DMS53 treated with DMSO at 0.1 percent for 48 hours (cell line): Measurements from ENCODE around the gene FOXJ3.

Source experiments
- DNase-seq: peaks from one replicate; lab custom pipeline; 2025; ENCODE audit not compliant: unreplicated experiment; lab: John Stamatoyannopoulos, UW

The FOXJ3 gene

DNA sequence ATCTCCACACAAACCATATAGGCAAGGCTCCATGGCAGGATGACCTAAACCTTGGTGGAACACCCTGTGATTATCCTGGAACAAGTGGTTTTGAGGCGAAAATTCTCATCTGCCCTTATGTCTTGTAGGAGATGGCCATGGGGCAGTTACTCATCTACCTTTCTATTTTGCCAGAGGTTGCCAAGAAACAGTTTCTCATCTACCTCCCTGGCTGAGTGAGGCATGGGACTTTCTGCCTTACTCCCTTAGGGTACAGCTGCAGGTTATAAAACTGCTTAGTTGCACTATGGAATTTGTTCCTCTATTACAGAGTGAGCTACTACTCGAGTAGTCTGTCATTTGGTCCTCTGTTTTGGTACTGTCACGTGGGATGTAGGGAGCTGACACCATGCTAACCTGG lies 139.2 kb downstream of the FOXJ3 start:
- DNase-seq, result no peak

DNA sequence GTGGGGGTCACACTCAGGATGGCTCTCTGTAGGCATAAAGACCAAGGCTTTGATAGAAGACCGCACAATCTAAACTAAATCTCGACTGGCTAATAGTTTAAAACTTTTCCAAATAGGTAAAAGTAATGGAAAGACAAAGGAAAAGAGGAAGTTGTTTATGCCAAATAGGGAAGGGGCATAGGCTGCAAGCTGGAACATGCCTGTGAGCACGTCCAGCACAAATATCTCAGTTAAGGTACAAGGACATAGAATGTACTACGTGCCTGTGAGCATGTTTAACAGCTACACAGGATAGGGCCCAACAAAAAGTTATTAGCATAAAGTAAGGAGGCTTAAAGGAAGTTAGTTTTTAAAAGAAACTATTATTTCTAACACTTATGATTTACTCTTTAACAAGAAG lies 142.9 kb downstream of the FOXJ3 start:
- no peak for DNase-seq

DNA sequence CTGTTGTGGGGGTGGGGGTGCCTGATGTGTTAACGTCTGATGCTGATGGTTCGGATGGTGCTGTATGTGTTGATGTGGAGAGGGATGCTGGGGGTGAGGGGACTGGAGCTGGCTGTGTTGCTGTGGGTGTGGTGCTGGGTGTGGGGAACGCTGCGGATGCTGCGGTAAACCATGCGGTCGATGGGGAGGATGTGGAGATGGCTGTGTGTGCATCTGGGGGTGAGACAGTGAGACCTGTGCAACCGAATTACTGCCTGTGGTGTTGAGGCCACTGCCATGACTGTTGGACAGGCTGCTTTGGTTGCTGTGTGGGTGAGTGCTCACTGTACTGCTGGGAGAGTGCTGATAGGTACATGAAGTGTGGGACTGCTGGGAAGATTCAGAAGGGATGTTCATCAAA lies 143.7 kb downstream of the FOXJ3 start:
- no peak for DNase-seq

DNA sequence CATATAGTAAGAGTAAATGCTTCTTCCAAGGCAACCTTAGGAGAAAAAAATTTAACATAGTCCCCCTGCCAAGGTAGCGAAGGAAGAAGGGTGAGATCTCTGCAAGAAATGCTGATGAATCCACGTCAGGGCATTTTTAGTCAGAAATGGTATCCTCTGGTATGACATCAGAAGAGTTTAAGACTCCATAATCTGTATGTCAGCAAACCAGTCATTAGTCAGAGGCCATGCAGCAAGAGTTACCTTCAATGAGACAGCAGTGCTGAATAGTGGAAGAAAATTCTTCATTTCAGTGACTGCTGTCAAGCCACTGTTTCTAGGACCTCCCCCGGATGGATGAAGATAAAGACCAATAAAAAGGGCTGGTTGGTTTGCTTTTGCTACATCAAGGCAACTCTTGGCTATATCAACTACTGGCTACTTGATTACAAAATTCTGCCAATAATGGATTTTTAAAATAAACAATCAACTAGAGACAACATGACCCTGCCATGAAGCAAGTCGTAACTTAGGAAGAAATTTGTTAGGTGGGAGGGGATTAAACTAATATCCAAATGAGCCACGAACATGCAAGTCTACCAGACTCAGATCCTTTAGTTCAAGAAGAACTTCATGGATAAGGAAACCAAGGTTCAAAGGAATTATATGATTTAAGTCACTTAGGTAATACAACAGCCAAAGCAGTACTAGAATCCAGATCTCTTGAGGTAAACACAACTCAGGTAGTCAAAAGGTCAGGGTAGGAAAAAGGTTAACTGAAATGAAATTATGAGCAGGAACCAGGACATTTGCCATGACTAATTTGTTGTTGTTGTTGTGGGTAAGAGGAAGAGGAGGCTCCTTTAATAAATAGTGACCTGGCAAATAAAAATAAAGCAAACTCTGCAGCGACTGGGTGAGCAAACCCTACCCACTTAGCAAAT lies 144.8 kb downstream of the FOXJ3 start:
- DNase-seq, result no peak

DNA sequence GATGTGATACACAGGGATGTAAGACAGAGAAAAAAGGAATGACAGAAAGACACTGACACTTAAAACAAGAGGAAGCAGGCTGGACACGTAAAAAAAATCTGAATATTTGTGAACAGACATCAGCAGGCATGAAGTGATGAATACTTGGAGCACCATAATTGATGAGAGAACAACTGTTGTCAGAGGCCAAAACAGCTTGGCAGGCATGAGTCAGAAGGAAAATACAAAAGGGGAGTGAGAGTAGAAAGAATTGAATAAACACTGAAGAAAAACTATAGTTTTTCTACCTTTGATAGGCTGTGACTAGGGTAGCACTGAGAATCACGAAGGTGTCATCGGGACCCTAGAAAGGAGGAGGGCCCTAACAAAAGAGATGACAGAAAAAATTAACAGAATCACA lies 148.9 kb downstream of the FOXJ3 start:
- DNase-seq, result no peak

DNA sequence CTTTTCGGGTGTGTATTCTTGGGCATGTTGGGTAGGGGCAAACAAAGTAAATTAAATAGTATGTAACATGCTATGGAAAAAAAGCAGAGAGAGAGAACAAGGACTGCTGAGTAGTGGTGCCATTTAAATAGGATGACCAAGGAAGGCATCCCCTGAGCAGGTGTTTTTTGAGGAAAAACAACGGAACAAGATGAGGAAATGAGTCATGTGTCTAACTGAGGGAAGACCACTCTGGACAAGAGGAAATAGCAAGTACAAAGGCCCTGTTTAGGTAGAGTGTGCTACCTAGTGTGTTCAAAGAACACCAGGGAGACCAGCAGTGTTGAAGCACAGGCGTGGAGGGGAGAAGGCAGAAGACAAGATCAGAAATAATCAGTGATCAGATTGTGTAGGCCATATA lies 150.4 kb downstream of the FOXJ3 start:
- no peak for DNase-seq

DNA sequence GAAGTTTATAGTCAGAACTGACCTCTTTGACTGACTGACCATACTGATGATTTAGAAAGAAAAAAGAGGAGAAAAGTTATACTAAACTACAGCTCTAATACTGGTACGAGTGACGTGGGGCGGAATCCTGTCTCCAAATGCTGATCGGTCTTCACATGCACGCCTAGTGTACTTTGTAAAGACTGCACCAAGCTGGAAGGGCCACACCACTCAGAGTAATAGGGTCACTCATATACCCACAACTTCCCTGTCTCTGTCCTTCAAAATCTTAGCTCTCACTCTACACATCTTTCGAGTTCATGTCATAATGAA lies 151.1 kb downstream of the FOXJ3 start:
- no peak for DNase-seq

DNA sequence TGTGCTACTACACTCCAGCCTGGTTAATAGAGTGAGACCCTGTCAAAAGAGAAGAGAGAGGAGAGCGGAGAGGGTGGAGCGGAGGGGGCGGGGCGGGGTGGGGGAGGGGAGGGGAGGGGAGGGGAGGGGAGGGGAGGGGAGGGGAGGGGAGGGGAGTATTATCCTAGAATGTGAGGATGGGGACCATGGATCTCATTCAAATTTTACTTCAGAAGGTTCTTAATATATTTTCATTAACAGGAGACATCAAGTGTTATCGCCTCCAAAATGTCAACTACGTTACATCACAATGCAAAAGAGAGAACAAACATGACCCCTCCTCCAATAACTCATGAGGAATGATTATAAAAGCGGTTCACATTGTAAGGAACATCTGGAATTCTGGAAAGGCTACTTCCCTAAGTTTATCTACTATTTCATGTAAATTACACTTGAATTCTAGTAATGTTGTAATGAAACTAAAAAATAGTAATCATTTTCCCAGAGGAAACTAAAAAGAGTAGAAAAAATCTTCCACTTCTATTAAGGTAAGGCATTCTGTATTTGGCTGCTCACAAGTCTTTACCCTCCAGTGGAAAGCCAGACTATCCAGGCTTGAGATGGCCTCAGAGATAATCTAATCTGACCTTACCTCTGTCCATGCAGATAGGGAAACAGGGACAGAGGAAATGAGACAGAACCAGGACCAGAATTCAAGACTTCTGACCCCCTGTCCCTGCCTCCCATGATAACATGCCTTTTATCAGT lies 151.7 kb downstream of the FOXJ3 start:
- DNase-seq, result no peak

DNA sequence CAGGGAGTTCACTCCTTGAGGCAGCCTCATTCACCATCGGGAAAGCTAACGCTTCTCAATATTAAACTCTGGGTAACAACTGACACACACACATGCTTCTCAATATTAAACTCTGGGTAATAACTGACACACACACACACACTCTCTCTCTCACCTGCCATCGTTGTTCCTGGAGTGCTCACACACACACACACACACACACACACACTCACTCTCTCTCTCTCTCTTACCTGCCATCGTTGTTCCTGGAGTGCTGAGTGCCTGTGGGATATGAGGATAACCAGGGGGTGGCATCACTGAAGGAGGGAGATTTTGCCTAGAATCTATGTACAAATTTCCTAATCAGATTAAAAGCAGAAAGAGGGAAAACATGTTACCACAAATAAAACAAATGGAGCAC lies 153.3 kb downstream of the FOXJ3 start:
- no peak for DNase-seq

DNA sequence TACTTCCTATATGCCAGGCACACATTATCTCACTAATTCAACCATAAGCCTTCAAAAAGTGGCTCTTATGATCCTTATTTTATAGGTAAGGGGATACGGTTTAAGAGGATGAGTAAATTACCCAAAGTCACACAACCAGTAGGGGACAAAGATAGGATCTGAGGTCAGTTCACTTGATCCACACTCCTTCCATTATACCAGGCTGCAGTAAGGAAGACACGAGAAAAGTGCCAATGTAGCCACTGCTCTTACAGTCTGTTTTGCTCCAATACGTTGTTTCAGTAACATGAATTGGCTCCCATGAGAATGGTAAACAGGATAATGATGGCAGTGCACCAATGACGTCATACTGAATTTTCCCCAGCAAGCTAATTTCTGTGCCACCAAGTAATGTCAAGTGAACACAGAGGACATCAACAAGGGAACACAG lies 155.1 kb downstream of the FOXJ3 start:
- DNase-seq, result no peak

DNA sequence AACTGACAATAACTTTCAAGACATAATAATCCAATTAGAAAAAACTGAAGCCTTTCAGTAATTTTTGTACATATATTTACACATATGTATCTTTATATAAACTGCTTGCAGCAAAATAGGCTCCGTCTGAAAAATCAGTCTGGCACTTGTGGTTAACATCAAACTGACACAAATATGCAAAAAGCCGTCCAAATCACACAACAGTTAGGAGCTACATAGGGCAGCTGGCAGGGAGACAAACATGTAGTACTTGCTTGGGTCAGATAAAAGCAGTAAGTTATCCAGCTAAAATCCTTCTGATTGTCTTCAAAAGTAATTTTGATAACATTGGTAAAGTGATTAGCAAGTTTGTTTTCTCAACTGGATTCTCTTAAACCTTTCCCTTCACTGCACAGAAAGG lies 155.8 kb downstream of the FOXJ3 start:
- no peak for DNase-seq

DNA sequence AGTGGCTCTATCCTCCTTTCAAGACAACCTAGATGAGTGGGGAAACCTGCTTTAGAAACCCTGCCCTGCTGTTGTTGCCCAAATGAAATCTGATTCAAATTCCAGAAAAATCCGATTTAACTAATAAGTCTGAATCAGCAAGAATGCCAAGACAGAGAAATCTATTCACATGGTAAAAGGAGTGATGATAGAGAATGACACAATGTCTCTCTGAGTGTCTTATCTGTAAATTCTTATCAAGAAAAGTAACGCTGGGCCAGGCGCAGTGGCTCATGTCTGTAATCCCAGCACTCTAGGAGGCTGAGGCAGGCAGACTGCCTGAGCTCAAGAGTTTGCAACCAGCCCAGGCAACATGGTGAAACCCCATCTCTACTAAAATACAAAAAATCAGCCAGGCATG lies 156.8 kb downstream of the FOXJ3 start:
- DNase-seq, result no peak

DNA sequence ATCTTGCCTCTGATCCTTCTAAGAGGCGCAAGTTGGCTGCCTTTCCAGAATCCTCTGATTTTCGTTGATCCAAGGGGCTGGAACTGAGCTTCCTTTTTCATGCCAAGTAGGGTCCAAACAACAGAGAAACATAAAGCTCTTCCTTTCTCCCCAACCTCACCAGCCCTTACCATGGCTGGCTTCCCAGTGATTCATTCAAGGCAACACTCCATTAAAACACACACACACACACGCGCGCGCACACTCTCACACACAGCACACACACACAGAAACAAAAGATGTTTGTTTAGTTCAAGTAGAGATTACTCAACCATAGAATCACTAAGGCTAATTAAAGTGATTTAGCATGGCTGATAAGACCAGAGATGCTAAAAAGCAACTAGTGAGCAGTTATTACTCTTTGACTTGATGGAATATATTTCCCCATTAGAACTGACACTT lies 157.5 kb downstream of the FOXJ3 start:
- DNase-seq, result no peak

DNA sequence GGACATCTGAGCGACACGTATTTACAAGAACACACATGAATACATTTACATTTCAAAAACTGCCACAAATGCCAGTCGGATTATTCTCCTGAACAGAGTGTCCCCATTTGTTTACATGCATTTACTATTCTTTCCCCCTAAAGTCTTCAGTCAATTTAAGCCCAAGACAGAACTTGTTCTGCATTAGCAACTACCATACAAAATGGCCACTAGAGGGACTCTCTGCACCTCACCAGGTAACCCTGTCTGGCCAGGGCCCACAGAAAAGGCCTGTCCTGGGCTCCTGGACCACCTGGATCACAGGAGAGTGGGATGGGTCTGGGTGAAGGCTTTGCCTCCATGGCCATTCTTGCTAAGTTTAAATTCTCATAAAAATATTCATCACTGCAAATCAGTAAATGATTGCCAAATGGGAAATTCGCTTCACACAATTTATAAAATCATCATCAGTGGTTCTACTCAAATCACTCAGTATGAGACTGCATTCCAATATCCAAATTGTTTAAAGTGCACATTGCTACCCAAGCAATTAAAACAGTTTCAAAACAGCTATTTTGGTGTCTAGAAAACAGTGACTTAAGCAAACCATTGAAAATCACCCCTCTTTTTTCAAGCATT lies 158.0 kb downstream of the FOXJ3 start:
- DNase-seq, result peak; percentile 24

DNA sequence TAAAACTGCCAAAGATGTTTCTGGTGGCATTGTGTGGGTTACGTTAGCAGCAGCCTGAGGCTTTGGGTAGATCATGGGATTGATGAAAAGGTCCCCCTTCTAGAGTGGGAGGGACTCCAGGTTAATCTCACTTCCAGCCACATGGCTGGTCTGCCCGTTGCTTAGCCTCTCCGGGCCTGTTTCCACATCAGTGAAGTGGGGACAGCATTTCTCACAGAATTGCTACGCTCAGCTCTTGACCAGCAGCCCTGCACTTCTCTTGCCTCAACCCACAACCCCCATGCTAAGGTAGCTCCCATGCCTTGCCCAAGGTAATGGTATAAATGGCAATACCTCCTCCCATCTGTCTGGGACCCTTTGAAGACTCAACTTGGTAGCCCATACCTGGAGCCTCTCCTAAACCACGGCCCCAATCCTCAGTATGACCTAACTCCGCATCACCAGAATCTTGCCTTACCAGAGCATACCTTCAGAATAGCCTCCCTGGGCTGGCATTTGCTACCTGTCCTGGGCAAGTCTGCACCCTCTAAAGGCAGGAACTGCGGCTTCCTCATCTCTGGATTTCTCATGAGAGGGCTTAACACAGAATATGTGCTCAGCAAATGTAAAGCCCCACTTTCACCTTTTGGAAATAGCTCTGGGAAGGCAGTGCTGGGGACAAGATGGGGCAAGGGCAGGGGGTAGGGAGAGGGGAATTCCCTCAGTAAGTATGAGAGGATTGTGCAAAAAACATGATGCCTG lies 159.6 kb downstream of the FOXJ3 start:
- DNase-seq, result no peak

DNA sequence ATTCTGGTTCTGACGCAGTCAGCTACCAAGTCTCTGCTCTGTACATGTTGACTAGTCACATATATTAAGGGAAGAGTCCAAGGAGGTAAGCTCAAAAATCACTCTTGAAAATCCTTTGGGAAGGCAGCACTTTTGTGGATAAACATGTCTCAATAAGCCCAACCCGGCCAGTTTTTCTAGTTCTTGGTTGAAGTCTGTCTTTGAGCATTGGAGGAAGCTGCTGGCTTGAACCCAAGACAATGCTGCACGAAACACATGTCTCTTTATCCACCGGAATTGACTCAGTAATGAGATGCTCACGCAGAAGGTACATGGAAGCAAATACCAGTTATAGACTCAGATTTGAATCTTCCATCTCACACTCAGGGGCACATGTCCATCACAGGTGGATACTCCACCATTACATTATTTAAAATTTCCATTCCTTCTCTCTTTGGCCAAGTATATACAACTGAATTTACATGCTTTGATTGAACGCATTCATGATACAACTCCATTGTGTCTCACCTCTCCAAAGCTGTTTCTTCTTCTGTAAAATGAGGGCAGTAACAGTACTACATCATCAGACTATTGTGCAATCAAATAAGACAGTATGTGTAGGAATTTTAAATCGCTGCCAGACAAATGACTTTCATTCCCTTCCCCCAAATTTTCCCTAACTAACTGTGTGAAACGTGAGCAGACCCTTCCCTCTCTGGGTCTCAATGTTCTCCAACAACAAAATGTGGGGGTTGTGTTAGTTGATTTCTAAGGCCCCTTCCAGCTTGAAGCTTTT lies 160.9 kb downstream of the FOXJ3 start:
- DNase-seq, result no peak

DNA sequence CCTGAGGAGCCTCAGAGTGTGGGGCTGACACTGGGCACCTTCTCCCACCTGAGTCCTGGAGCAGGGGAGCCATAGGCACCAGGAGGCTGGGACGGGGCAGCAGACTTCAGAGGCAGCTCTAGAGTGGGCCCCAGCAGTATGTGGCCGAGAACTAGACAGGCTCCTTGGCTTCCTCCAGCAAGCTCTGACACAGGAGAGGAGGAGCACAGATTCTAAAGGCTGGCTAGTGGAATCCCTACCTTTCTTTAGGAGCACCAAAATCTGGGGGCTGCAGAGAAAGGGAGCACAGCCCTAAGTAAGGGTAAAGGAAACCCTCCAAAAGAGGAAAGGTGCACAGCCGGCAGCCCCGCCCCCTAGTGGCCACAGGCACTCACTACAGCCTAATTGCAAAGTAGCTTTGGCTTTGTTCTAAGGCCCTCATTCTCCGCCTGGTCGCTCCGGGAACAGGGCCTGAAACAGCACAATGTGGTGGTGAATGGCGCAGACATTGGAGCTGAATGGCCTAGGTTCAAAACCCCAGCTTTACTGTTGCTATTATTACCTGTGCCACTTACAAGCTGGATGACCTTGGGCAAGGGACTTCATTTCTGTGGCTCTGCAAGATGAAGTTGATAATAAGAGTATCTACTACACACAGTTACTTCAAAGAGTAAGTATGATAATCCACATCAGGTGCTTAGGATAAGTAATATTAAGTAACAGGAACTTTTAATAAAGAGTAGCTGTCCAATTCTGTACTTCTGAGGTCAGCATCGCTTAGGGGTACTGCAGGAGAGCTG lies 161.7 kb downstream of the FOXJ3 start:
- DNase-seq, result peak; percentile 40

DNA sequence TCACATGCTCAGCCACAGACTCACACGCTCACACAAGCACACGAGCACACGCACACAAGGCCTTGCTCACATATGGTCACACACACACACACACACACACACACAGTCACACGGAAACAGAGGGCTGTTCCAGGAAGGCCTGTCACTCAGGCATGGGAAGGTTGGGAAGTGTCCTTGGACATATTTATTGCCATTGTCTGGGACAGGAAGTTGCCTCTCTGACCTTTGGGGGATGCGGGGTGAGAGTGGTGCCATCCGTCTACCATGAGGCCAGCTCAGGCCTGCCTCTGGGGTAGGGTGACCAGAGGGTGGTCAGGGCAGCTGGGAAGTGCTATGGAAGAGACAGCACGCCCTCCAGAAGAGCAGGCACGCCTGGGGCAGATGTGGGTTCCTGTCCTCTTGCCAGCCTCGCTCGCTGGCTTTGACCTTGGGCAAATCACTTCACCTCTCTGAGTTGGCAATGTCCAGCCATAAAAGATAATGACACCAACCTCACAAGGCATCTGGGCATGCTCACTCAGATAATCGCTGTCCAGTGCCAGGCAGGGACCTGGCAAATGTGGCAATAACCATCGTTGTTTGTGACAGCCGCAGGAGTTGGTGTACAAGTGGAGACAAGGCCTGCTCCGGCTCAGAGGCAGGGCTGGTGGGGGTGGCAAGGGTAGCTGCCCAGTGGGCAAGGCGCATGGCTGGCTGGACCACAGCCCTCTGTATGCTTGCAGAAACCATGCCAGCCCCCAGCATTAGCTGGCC lies 162.5 kb downstream of the FOXJ3 start:
- no peak for DNase-seq

DNA sequence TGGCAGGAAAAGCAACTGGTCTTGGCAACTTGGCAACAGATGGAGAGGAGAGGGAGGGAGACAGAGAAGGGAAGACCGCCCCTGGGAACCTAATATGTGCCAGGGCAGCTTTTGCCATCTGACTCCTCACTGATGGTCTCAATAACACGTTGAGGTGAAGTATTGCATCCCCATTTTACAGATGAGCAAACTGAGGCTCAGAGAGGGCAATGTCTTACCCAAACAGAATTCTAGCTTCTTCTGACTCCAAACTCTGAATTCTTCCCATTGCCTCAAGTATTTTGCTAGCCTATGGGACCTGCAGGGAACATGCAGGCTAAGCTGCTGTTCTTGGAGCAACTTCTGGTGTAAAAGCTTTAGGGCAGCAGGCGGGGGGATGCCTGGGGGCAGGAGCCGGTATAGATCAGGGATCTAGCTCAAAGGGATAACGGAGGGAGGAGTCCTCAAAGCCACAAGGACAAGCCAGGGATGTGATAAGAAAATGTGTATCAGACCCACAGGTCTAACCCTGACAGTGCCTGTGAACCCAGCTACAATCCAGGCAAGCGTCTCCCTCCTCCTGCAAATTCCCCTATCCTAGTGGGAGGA lies 163.3 kb downstream of the FOXJ3 start:
- no peak for DNase-seq
